Gastroesophageal sphincter (tissue), 3 donors: ENCODE data around the gene CTNNA2.

Experiments
- EP300 ChIP-seq: sonication (generic); formaldehyde crosslinking; IDR thresholded peaks from one replicate; pipeline ENCODE4 v1.6.1; 2017; ENCODE audit warnings: antibody characterized with exemption, mild to moderate bottlenecking
- POLR2A ChIP-seq, 2 donors: fragments of 450-650 bp; IDR thresholded peaks; one replicate each; pipeline ENCODE4 v1.6.1; 2017; ENCODE audit warnings: antibody characterized with exemption in 2 of 2, mild to moderate bottlenecking in 2 of 2, moderate library complexity in 1 of 2
- POLR2AphosphoS5 ChIP-seq: sonication (generic); formaldehyde crosslinking; IDR thresholded peaks from one replicate; pipeline ENCODE4 v1.6.1; 2017; ENCODE audit warnings: antibody characterized with exemption
- TF ChIP-seq, protein P1 (sequence below), 4 experiments: fragments of 200-600 bp in 2 of 4; fragments of 450-650 bp in 2 of 4; sonication (generic) in 1 of 4; IDR thresholded peaks; one replicate each; pipeline ENCODE4 v1.5.1; 2017 to 2019; ENCODE audit warnings: antibody characterized with exemption in 4 of 4, mild to moderate bottlenecking in 2 of 4, moderate library complexity in 2 of 4

DNA sequence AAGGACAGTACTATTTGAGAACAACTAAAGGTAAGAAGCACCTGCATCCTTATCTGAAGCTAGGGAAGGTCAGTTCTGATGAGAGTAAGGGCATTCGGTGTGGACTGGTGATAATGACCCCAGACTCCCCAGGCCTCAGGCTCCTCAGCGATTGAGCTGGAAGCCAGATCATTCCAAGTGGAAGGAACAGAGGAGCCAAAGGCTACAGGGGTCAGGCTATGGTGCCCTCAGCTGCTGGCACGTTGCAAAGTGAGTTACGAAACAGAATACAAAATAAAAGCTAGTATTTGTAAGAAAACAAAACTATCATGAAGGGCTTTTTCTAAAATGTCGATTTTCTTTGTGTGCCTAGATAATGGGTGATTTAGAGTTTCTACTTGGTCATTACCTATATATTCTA, 960.2 kb downstream of the CTNNA2 start:
- TF ChIP-seq, protein P1, sequence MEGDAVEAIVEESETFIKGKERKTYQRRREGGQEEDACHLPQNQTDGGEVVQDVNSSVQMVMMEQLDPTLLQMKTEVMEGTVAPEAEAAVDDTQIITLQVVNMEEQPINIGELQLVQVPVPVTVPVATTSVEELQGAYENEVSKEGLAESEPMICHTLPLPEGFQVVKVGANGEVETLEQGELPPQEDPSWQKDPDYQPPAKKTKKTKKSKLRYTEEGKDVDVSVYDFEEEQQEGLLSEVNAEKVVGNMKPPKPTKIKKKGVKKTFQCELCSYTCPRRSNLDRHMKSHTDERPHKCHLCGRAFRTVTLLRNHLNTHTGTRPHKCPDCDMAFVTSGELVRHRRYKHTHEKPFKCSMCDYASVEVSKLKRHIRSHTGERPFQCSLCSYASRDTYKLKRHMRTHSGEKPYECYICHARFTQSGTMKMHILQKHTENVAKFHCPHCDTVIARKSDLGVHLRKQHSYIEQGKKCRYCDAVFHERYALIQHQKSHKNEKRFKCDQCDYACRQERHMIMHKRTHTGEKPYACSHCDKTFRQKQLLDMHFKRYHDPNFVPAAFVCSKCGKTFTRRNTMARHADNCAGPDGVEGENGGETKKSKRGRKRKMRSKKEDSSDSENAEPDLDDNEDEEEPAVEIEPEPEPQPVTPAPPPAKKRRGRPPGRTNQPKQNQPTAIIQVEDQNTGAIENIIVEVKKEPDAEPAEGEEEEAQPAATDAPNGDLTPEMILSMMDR (IDR thresholded peaks at IDR 0.05), result no peak
- TF ChIP-seq POLR2A (IDR thresholded peaks at IDR 0.05), result no peak
- TF ChIP-seq EP300, result no peak
- no peak for TF ChIP-seq POLR2AphosphoS5
